AG04449 (cell line): ENCODE measurements around the gene TOM1L2.

ENCODE experiments used
- CTCF ChIA-PET: fragments of 350-600 bp; formaldehyde crosslinking; extraction: SDS; loops from one replicate; lab custom pipeline; 2021; ENCODE audit warnings: antibody characterized with exemption; lab: Yijun Ruan, JAX
- POLR2A ChIA-PET: fragments of 400-600, 350-600 bp; formaldehyde crosslinking; extraction: SDS; loops from one replicate; lab custom pipeline; 2020; ENCODE audit warnings: antibody characterized with exemption, inconsistent platforms; lab: Yijun Ruan, JAX
- DNase-seq: peaks from one replicate; pipeline ENCODE4 v3.0.0-alpha.2; 2010; ENCODE audit warnings: low read depth, low spot score
- H3K4me3 ChIP-seq: 2 replicates; pipeline ENCODE4 v1.5.1; 2011; ENCODE audit warnings: low read depth, mild to moderate bottlenecking, control low read depth, low read length
- CTCF ChIP-seq: IDR thresholded peaks from one replicate; pipeline ENCODE4 v1.5.1; 2011; ENCODE audit warnings: mild to moderate bottlenecking, moderate library complexity, low read length, control low read depth, inconsistent platforms; ENCODE audit not compliant: insufficient read depth; ENCODE audit errors: missing control alignments

TOM1L2 gene

GRCh38 chr17:17794382-17794781 lies 177.8 kb downstream of the TOM1L2 start:
- DNase-seq: no peak
- ChIA-PET CTCF (interaction anchor here (1.8 to 2.2 kb wide), 2 partner anchors 15 to 18 kb away, joined by 8 to 9 read pairs; no protein-coding TSS in a partner anchor), POLR2A (no interaction called here)
- no peak overlapping the region for H3K4me3 ChIP-seq
- no peak for TF ChIP-seq CTCF
